Stimulated activated CD4-positive, alpha-beta T cell treated with anti-CD3 and anti-CD28 coated beads, Interleukin-4, amount 100 ng/mL, for 4 hours (primary cell): ENCODE data around the gene RAB17.
A peak's percentile ranks its signal among the peaks of the same experiment; 100 is the strongest.
"Not testable (repeated sequence)": the region's sequence is repeated elsewhere in the genome, so short reads cannot be mapped to it uniquely, and the experiment has no call there.

Experiments
- DNase-seq, 2 experiments: peaks; one replicate each; pipeline ENCODE4 v3.0.0-alpha.2; 2020

The RAB17 gene

GRCh38 chr2:237624565-237624964 is 34.0 kb upstream of the RAB17 start:
- no peak for DNase-seq

DNA sequence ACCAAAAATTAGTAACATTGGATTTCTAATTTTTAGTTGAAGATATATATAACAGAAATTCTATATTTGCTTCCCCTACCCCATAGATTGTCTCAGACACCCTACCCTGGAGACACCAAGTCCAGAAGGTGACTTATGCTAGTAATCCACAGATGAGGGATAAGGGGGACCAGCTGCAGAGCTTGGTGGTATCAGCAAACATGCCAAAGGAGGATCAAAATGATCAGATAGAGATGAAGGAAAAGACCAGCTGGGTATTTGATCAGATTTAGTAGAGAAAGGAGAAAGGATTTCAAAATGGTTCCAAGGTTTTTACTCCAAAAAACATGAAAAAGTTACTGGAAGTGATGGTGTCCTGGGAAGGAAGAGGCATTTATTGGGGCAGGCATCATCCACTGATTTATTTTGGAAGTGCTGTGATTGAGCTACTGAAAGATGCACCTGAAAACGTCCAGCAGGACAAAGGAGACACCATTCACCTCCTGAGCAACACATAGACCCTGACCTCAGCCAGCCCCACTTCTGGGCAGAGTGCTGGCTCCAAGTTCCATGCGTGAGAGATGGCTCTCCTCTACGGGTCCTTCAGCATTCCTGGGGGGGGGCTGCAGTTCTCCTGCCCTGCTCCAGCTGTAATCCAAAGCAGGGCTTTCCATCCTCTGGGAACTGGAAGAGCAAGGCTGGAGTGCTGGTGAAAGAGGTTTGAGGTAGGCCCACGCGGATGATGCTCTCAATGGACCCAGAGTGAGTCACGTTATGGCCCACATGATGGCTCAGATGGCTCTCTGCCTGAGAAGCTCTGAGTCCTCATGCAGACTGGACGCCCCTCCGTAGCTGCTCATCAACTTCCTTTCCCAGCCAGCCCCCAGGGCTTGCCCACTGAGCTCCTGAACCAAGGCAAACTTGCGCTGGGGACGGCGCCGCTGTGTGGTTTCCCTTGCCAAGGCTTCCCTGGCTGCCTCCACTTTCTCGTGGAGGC is 33.2 kb upstream of the RAB17 start:
- DNase-seq = no peak

GRCh38 chr2:237618449-237618848 is 27.9 kb upstream of the RAB17 start:
- DNase-seq = no peak

- no peak for DNase-seq
Measured at GRCh38 chr2:237617587-237617982, 27.1 kb upstream of the RAB17 start.

GRCh38 chr2:237616734-237617586 is 26.4 kb upstream of the RAB17 start:
- DNase-seq = no peak

GRCh38 chr2:237616373-237616733 is 25.8 kb upstream of the RAB17 start:
- no peak for DNase-seq

DNA sequence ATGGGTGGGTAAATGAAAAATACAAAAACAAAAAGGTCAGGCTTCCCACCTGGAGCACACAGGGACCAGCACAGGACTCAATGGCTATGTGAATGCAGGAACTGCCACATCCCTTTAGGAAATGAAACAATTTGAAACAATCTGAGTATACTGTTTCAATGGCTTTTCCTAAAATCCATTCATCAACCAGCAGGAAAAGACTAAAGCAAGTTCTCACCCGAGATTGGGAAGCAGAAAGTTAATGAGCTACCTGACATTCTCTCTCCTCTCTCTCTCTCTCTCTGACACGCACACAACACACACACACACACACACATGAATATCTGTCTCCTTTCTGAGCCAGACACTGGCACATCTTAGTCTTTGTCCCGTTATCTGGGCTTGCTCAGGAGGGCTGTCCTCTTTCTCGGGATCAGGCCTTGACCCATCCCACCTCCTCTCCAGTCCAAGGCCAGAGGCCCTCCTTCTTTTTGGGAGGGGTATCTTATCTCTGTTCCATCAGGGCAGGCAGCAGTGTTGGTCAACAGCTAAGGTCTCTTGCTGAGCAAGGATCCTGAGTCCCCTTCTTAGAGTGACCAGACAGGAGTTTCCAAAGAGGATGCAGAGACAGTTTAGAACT is 25.2 kb upstream of the RAB17 start:
- no peak for DNase-seq

GRCh38 chr2:237614151-237614720 is 23.7 kb upstream of the RAB17 start:
- no peak for DNase-seq

GRCh38 chr2:237613679-237614078 is 23.1 kb upstream of the RAB17 start:
- no peak for DNase-seq

- no peak for DNase-seq
Measured at GRCh38 chr2:237612527-237613357, 22.2 kb upstream of the RAB17 start.

- not testable (repeated sequence) for DNase-seq
Measured at GRCh38 chr2:237606522-237606921, 16.0 kb upstream of the RAB17 start.

DNA sequence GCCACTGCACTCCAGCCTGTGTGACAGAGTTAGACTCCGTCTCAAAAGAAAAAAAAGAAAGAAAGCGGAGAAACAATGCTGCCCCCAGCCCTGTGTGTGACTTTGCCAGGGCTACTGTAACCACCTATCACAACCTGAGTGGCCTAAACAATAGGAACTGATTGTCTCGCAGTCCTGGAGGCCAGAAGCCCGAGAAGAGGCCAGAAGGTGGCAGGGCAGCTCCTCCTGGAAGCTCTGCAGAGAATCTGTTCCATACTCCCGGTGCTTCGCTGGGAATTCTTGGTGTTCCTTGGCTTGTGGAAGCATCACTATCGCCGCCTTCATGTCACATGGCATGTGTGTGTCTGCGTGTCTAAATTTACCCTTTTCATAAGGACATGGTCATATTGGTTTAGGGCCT is 14.4 kb upstream of the RAB17 start:
- DNase-seq = no peak

DNA sequence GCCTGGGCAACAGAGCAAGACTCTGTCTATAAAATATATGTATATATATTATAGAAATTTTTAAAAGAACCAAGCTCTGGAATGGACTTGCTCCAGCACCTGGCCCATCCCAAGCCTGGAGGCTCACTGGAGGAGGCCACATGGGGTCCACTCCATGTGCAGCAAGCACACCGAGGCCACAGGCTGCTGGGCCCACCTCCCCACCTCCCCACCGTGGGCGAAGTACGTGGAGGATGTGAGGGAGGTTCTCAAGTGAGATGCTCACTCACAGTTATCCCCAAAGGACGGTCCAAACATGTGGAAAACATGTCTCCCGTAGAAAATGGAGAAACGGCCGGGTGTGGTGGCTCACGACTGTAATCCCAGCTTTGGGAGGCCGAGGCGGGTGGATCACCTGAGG is 13.9 kb upstream of the RAB17 start:
- no peak for DNase-seq

- DNase-seq = peak in 1 of 2 experiments; percentile 51
Measured at GRCh38 chr2:237603718-237604362, 13.3 kb upstream of the RAB17 start.

GRCh38 chr2:237603049-237603717 is 12.6 kb upstream of the RAB17 start:
- no peak for DNase-seq

DNA sequence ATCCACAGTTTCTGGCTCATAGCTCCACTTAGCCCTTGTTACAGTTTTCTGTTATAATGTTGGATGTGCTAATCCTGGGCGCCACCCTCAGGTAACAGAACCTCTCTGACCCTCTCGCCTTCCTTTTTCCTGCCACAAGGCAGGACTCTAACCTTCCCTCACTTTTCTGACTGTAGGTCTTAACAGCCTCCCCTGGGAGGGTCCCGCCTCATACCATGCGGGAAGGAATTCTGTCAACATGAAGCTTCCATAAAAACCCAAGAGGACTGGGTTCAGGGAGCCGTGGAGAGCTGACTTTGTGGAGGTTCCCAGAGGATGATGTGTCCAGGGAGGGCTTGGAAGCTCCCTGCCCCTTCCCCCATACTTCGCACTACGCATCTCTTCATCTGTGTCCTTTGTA is 11.9 kb upstream of the RAB17 start:
- DNase-seq = no peak

DNA sequence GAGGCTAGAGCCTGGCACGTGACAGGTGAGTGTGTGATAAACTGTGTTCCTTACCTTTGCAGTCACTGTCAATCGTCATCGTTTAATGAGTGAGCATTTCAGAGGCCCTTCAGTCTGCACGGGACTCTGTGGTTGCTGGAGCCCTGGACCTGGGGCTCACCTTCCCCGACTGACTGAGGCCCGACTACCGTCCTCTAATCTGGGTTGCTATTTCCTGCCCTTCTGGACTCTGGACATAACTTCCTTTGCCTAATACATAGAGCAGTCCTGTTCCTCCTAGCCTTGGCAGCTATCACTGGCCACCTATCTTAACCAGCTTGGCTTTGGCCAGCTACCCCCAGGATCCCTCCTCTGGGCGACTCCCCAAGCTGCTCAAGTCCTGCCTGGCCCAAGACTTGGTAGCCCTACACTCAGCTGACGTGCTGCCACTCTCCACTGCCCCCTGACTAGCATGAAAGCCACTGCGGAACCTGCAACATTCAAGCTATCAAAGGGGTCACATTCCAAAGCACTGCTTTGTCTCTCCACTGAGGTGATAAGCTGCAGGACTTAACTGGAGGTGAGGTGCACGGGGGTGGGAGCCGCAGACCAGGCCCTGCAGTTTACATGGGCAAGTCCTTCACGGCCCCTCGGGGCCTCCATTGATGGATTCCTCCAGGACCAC is 11.1 kb upstream of the RAB17 start:
- DNase-seq = no peak

- DNase-seq = no peak
Measured at GRCh38 chr2:237600205-237600846, 9.8 kb upstream of the RAB17 start.

DNA sequence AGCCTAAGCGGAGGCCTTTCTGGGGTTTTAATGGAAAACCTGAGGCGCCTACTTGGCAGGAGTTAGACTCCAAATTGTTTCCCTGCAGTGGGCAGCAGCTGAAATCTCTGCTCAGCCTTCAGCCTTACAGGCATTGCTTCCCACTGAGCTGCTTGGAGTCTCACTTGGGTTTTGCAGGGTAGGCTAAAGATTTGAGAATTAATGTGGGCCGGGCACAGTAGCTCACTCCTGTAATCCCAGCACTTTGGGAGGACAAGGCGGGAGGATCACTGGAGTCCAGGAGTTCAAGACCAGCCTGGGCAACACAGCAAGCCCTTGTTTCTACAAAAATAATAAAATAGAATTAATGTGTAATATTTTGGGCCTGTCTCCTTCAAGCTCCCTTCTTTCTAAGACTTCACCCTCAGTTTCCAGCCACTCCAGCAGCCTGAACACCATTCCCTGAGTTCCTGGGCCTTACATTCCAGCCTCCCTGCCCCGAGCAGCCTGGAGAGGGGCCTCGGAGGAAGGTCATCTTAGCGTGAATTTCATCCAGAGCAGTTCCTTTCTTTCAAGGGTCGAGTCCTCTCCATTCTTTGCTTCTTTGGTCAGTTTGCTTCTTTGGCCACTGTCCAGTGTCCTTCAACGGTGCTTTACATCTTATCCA is 9.1 kb upstream of the RAB17 start:
- DNase-seq = no peak
